ENCODE data around the gene NR1I3.
"Not testable (repeated sequence)": the region's sequence is repeated elsewhere in the genome, so short reads cannot be mapped to it uniquely, and the experiment has no call there.

NR1I3 gene
- total RNA-seq = 0 reads per million in 2 donors

GRCh38 chr1:161238039-161238473 is at the start of gene NR1I3:
Gene NR1I3, minus strand, starts transcription at chr1:161238203. Its CDS starts 1,638 bp downstream, at chr1:161236565.
- no peak for DNase-seq

- no peak for DNase-seq
Observed at GRCh38 chr1:161287482-161288054, 49.6 kb upstream of the NR1I3 start.

GRCh38 chr1:161285521-161285920 is 47.5 kb upstream of the NR1I3 start:
- no peak for DNase-seq

GRCh38 chr1:161285113-161285512 is 47.1 kb upstream of the NR1I3 start:
- no peak for DNase-seq

- no peak for DNase-seq
Observed at GRCh38 chr1:161282991-161283390, 45.0 kb upstream of the NR1I3 start.

GRCh38 chr1:161274874-161275273 is 36.9 kb upstream of the NR1I3 start:
- DNase-seq = no peak

GRCh38 chr1:161273402-161273801 is 35.4 kb upstream of the NR1I3 start:
- no peak for DNase-seq

- no peak for DNase-seq
Observed at GRCh38 chr1:161267321-161267720, 29.3 kb upstream of the NR1I3 start.

- no peak for DNase-seq
Observed at GRCh38 chr1:161266836-161267235, 28.8 kb upstream of the NR1I3 start.

GRCh38 chr1:161266202-161266601 is 28.2 kb upstream of the NR1I3 start:
- no peak for DNase-seq

GRCh38 chr1:161265305-161265704 is 27.3 kb upstream of the NR1I3 start:
- DNase-seq = no peak

- no peak for DNase-seq
Observed at GRCh38 chr1:161261261-161262235, 23.5 kb upstream of the NR1I3 start.

- DNase-seq = no peak
Observed at GRCh38 chr1:161260376-161261260, 22.6 kb upstream of the NR1I3 start.

- no peak for DNase-seq
Observed at GRCh38 chr1:161259765-161260164, 21.8 kb upstream of the NR1I3 start.

- DNase-seq = no peak
Observed at GRCh38 chr1:161259345-161259702, 21.3 kb upstream of the NR1I3 start.

- no peak for DNase-seq
Observed at GRCh38 chr1:161258439-161259344, 20.7 kb upstream of the NR1I3 start, which contains the start of gene PCP4L1. Gene PCP4L1, plus strand, starts transcription at chr1:161258745. Its CDS starts 230 bp downstream, at chr1:161258975.

- DNase-seq = not testable (repeated sequence)
Observed at GRCh38 chr1:161257109-161257508, 19.1 kb upstream of the NR1I3 start.

GRCh38 chr1:161255955-161256520 is 18.0 kb upstream of the NR1I3 start:
- DNase-seq = not testable (repeated sequence)

GRCh38 chr1:161255302-161255701 is 17.3 kb upstream of the NR1I3 start:
- not testable (repeated sequence) for DNase-seq

GRCh38 chr1:161251579-161251978 is 13.6 kb upstream of the NR1I3 start:
- no peak for DNase-seq

- DNase-seq = no peak
Observed at GRCh38 chr1:161250829-161251228, 12.8 kb upstream of the NR1I3 start.
